GM12878 (cell line): ENCODE data around the gene LEP. TPM values are rescaled to one million over a fixed set of nuclear protein-coding genes. Genes with fewer than 3 reads are reported as not detected.

Experiments used
- ASH2L ChIP-seq: fragments of 300-600, 200-600 bp; sonication (generic); IDR thresholded peaks from 2 replicates; pipeline ENCODE4 v1.6.1; 2017; ENCODE audit warnings: low read depth, mild to moderate bottlenecking, borderline replicate concordance
- BRCA1 ChIP-seq: IDR thresholded peaks from 2 replicates; pipeline ENCODE4 v1.6.1; 2011; ENCODE audit warnings: low read depth, low read length, improper control_type of control experiment
- CBX5 ChIP-seq: sonication (generic); IDR thresholded peaks from 2 replicates; pipeline ENCODE4 v1.6.1; 2016; ENCODE audit warnings: low read depth, moderate library complexity, mild to moderate bottlenecking, inconsistent platforms
- E2F8 ChIP-seq: fragments of 450-650 bp; IDR thresholded peaks from 2 replicates; pipeline ENCODE4 v1.6.1; 2018; ENCODE audit warnings: mild to moderate bottlenecking, low read depth, moderate library complexity; ENCODE audit not compliant: partially characterized antibody
- EGR1 ChIP-seq, 2 experiments: IDR thresholded peaks; 1 replicate in 1 of 2; 2 replicates in 1 of 2; pipeline ENCODE4 v1.6.1; 2011 to 2012; ENCODE audit warnings: low read depth in 2 of 2, low read length in 2 of 2, borderline replicate concordance in 1 of 2, mild to moderate bottlenecking in 1 of 2, moderate library complexity in 1 of 2
- FOXK2 ChIP-seq: fragments of 450-650 bp; IDR thresholded peaks from 2 replicates; pipeline ENCODE4 v1.6.1; 2017; ENCODE audit warnings: mild to moderate bottlenecking, moderate library complexity
- GABPA ChIP-seq: IDR thresholded peaks from 2 replicates; pipeline ENCODE4 v1.6.1; 2014; ENCODE audit warnings: antibody characterized with exemption, low read depth, mild to moderate bottlenecking, inconsistent platforms
- JUND ChIP-seq: IDR thresholded peaks from 2 replicates; pipeline ENCODE4 v1.6.1; 2012; ENCODE audit warnings: low read depth, mild to moderate bottlenecking, low read length, improper control_type of control experiment, moderate library complexity
- KAT2A ChIP-seq: conservative IDR thresholded peaks from 2 replicates; pipeline ENCODE4 v1.6.1; 2011; ENCODE audit warnings: low read depth, low read length; ENCODE audit not compliant: control insufficient read depth
- KLF5 ChIP-seq: fragments of 450-650 bp; IDR thresholded peaks from 2 replicates; pipeline ENCODE4 v1.6.1; 2014; ENCODE audit warnings: mild to moderate bottlenecking; ENCODE audit not compliant: partially characterized antibody
- REST ChIP-seq: IDR thresholded peaks from 2 replicates; pipeline ENCODE4 v1.6.1; 2012; ENCODE audit warnings: mild to moderate bottlenecking, low read depth, low read length
- RUNX3 ChIP-seq: IDR thresholded peaks from 2 replicates; pipeline ENCODE4 v1.6.1; 2012; ENCODE audit warnings: low read length, inconsistent platforms
- SMAD5 ChIP-seq: IDR thresholded peaks from 2 replicates; pipeline ENCODE4 v1.6.1; 2016; ENCODE audit warnings: antibody characterized with exemption, low read depth
- TARDBP ChIP-seq: IDR thresholded peaks from 2 replicates; pipeline ENCODE4 v1.6.1; 2016; ENCODE audit warnings: borderline replicate concordance
- ZNF592 ChIP-seq: fragments of 450-650 bp; IDR thresholded peaks from 2 replicates; pipeline ENCODE4 v1.6.1; 2017; ENCODE audit warnings: mild to moderate bottlenecking, moderate library complexity
- polyA plus RNA-seq, 11 experiments: library from polyadenylated mRNA; depleted of rRNA in 4 of 11; unstranded in 6 of 11; stranded (reverse) in 5 of 11; fragments of >200 nt; fragmentation: Nextera tagmentation in 4 of 11; fragmentation: Illumina TruSeq in 1 of 11; extraction: Ambion mirVana in 4 of 11; extraction: Trizol in 1 of 11; gene quantifications; 1 replicate in 1 of 11; 2 replicates in 10 of 11; pipeline versions ENCODE4 v1.2.1 to v1.2.3, GENCODE V29; 2011 to 2016; ENCODE audit warnings: inconsistent platforms in 2 of 11, missing spikeins in 2 of 11, low read depth in 1 of 11
- total RNA-seq, 4 experiments: library from RNA; depleted of rRNA in 3 of 4; stranded (reverse); fragments of >200 nt in 3 of 4; fragmentation: Illumina TruSeq in 1 of 4; extraction: Trizol in 1 of 4; gene quantifications; 2 replicates each; pipeline versions ENCODE4 v1.2.1 to v1.2.3, GENCODE V29; 2013 to 2021
- TF ChIP-seq, protein P1 (sequence below): IDR thresholded peaks from 2 replicates; pipeline ENCODE4 v1.6.1; 2011; ENCODE audit warnings: low read depth, low read length, improper control_type of control experiment, borderline replicate concordance

LEP gene
- total and polyA plus RNA-seq, 10 of the 15 experiments (the other 5 are each of a cell fraction or from before 2014, with no cell fraction given), result not detected

DNA sequence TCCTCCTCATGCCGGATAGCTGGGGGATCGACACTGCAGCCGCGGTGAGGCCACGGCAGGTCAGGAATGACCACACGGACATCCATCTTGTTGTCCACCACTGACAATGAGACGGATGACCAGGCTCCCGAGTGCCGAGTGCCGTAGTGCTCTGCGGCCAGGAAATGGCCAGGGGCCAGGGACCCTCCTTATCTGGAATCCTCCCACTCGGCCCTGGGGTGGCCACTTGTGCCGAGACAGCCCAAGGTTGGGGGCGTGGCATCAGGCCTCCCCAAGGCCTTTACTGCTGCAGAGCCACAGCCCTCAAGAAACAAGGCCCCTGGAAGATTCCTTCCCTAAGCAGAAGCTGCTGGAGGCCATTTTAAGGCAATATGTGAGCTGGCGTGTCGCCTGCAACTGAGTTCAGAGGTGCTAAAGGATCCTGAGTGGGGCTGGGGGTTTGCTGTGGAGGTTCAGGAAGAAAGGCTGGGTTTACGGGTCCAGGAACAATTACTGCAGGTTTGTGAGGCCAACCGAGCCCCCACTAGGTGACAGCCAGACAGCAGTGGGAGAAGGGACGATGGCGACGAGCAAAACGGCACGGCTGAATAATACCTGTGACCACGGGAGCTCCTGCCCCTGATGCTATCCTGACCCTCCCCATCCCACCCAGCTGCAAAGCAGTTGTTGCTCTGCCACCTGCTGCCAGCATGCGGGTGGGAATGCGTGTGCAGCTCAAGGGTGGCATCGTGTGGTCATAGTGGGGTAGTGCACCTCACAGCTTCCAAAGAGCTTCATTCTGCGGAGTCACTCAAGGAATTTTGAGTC lies 31.6 kb upstream of the LEP start (continued):
- no peak for TF ChIP-seq REST
- no peak for TF ChIP-seq KAT2A
- peak; percentile 23; the same call in 1 of the 2 replicates for TF ChIP-seq RUNX3
- no peak for TF ChIP-seq ASH2L
- TF ChIP-seq FOXK2, result no peak
- TF ChIP-seq CBX5, result no peak
- TF ChIP-seq SMAD5, result no peak
- TF ChIP-seq EGR1 (IDR thresholded peaks at IDR 0.05; ENCODE audit: borderline replicate concordance in 1 of 2, low read depth in 2 of 2, low read length in 2 of 2), result no peak
- TF ChIP-seq TARDBP, result no peak
- TF ChIP-seq JUND, result no peak
- TF ChIP-seq, protein P1, sequence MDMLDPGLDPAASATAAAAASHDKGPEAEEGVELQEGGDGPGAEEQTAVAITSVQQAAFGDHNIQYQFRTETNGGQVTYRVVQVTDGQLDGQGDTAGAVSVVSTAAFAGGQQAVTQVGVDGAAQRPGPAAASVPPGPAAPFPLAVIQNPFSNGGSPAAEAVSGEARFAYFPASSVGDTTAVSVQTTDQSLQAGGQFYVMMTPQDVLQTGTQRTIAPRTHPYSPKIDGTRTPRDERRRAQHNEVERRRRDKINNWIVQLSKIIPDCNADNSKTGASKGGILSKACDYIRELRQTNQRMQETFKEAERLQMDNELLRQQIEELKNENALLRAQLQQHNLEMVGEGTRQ, result no peak
- no peak for TF ChIP-seq BRCA1
- TF ChIP-seq KLF5, result no peak
- TF ChIP-seq GABPA, result no peak
- TF ChIP-seq E2F8, result no peak
- TF ChIP-seq ZNF592, result no peak
